GM12878 (cell line): Measurements from ENCODE around the gene B4GALT1. TPM values are rescaled to one million over a fixed set of nuclear protein-coding genes. Genes with fewer than 3 reads are reported as not detected.

ENCODE experiments used
- ATAC-seq: fragments of 200-7000 bp; cut with Tn5 transposase; 3 replicates; pipeline ENCODE4 v1.9.1; 2020; ENCODE audit warnings: mild to moderate bottlenecking, moderate library complexity
- BruUV-seq: library from RNA; stranded (reverse); fragments of 400-500 nt; replicated peaks from 2 replicates; lab custom pipeline; 2021; lab: Mats Ljungman, UMichigan
- CTCF ChIA-PET: fragments of 300-600 bp; sonication (Branson Sonifier 250); formaldehyde crosslinking; extraction: SDS; loops from one replicate; lab custom pipeline; 2021; ENCODE audit warnings: inconsistent platforms; lab: Yijun Ruan, JAX
- POLR2A ChIA-PET: fragments of 350-600 bp; formaldehyde crosslinking; extraction: SDS; loops from one replicate; lab custom pipeline; 2021; ENCODE audit warnings: inconsistent platforms; lab: Charles Lee
- RAD21 ChIA-PET: fragments of 300-600 bp; sonication (Branson Sonifier 250); formaldehyde crosslinking; loops from one replicate; lab custom pipeline; 2023; ENCODE audit warnings: antibody characterized with exemption; ENCODE audit not compliant: unreplicated experiment; lab: Charles Lee
- SMC1A ChIA-PET: fragments of 300-600 bp; sonication (Branson Sonifier 250); formaldehyde crosslinking; loops from one replicate; lab custom pipeline; 2023; ENCODE audit not compliant: unreplicated experiment, uncharacterized antibody; lab: Charles Lee
- DNase-seq: peaks from one replicate; pipeline ENCODE4 v3.0.0-alpha.2; 2011; ENCODE audit warnings: low read depth, low spot score
- FAIRE-seq: peaks from 3 replicates; lab custom pipeline; 2011; peaks lifted over from hg19 to GRCh38; lab: Jason Lieb, UNC
- H2AFZ ChIP-seq: 2 replicates; pipeline ENCODE4 v1.6.0; 2011; ENCODE audit warnings: low read depth, low read length, control low read depth; ENCODE audit not compliant: control insufficient read depth
- H3K27ac ChIP-seq: 2 replicates; pipeline ENCODE4 v1.5.1; 2011; ENCODE audit warnings: control low read depth; ENCODE audit not compliant: control insufficient read depth, insufficient read depth
- H3K27me3 ChIP-seq, 2 experiments: replicated peaks in 1 of 2; 2 replicates each; pipeline versions ENCODE4 v1.6.0 to v1.6.1; 2011; ENCODE audit warnings: low read length in 1 of 2; ENCODE audit not compliant: control insufficient read depth in 2 of 2, insufficient read depth in 2 of 2
- H3K36me3 ChIP-seq, 2 experiments: 2 replicates each; pipeline ENCODE4 v1.5.1; 2011; ENCODE audit warnings: low read length in 1 of 2; ENCODE audit not compliant: control insufficient read depth in 2 of 2, insufficient read depth in 2 of 2
- H3K4me1 ChIP-seq: 2 replicates; pipeline ENCODE4 v1.6.1; 2011; ENCODE audit warnings: mild to moderate bottlenecking, low read length, moderate library complexity, mixed read lengths; ENCODE audit not compliant: control insufficient read depth, insufficient read depth
- H3K4me2 ChIP-seq: 2 replicates; pipeline ENCODE4 v1.6.0; 2011; ENCODE audit warnings: control low read depth; ENCODE audit not compliant: control insufficient read depth, insufficient read depth
- H3K4me3 ChIP-seq: fragments of 200-600 bp; sonication (generic); 2 replicates; pipeline ENCODE4 v1.5.1; 2016
- H3K79me2 ChIP-seq: 2 replicates; pipeline ENCODE4 v1.6.0; 2011; ENCODE audit warnings: low read length; ENCODE audit not compliant: control insufficient read depth, insufficient read depth
- H3K9ac ChIP-seq: 2 replicates; pipeline ENCODE4 v1.8.0; 2011; ENCODE audit warnings: low read length, control low read depth, mixed read lengths; ENCODE audit not compliant: control insufficient read depth, insufficient read depth
- H3K9me3 ChIP-seq: replicated peaks from 3 replicates; pipeline ENCODE4 v1.5.1; 2011; ENCODE audit warnings: mild to moderate bottlenecking, low read length; ENCODE audit not compliant: control insufficient read depth, insufficient read depth
- H4K20me1 ChIP-seq: 2 replicates; pipeline ENCODE4 v1.6.0; 2011; ENCODE audit not compliant: control insufficient read depth, insufficient read depth
- CHD1 ChIP-seq: IDR thresholded peaks from 2 replicates; pipeline ENCODE4 v1.6.1; 2012; ENCODE audit warnings: low read depth, low read length, improper control_type of control experiment
- EZH2 ChIP-seq: IDR thresholded peaks from 2 replicates; pipeline ENCODE4 v1.6.1; 2012; ENCODE audit warnings: low read depth, mild to moderate bottlenecking, control low read depth, inconsistent platforms, low read length, borderline replicate concordance; ENCODE audit not compliant: control insufficient read depth
- GABPA ChIP-seq: IDR thresholded peaks from 2 replicates; pipeline ENCODE4 v1.6.1; 2014; ENCODE audit warnings: antibody characterized with exemption, low read depth, mild to moderate bottlenecking, inconsistent platforms
- MYC ChIP-seq: IDR thresholded peaks from 2 replicates; pipeline ENCODE4 v1.6.1; 2011; ENCODE audit warnings: mild to moderate bottlenecking, low read length, moderate library complexity, inconsistent platforms; ENCODE audit not compliant: insufficient read depth, insufficient replicate concordance, insufficient read length, severe bottlenecking
- NFYB ChIP-seq: IDR thresholded peaks from 2 replicates; pipeline ENCODE4 v1.6.1; 2011; ENCODE audit warnings: low read depth, mild to moderate bottlenecking, low read length, improper control_type of control experiment, moderate library complexity; ENCODE audit not compliant: insufficient read depth
- SRF ChIP-seq, 2 experiments: IDR thresholded peaks; 2 replicates each; pipeline ENCODE4 v1.6.1; 2011; ENCODE audit warnings: low read depth in 2 of 2, low read length in 2 of 2, mild to moderate bottlenecking in 1 of 2, moderate library complexity in 1 of 2
- STAT1 ChIP-seq: fragments of 450-650 bp; conservative IDR thresholded peaks from 2 replicates; pipeline ENCODE4 v1.6.1; 2014; ENCODE audit warnings: antibody characterized with exemption, mild to moderate bottlenecking
- TBL1XR1 ChIP-seq: IDR thresholded peaks from 2 replicates; pipeline ENCODE4 v1.6.1; 2012; ENCODE audit warnings: low read depth, low read length, improper control_type of control experiment
- WGBS: methylation state at CpG from one replicate; pipeline ENCODE4 v1.1.6; 2016; ENCODE audit warnings: low lambda C conversion rate; ENCODE audit not compliant: insufficient replicate concordance, insufficient coverage; ENCODE audit errors: missing lambda C conversion rate; 5-methylcytosine and 5-hydroxymethylcytosine counted together
- in situ Hi-C: fragments of 300-500 bp; cut with MboI; formaldehyde crosslinking; loops from 9 replicates; pipeline ENCODE4 v1.14.3; 2018; ENCODE audit warnings: mixed read lengths
- intact Hi-C: fragments of 100-400 bp; cut with micrococcal nuclease; formaldehyde crosslinking; loops from one replicate; pipeline ENCODE4 v1.14.2; 2022; ENCODE audit not compliant: unreplicated experiment
- polyA plus RNA-seq, 11 experiments: library from polyadenylated mRNA; depleted of rRNA in 4 of 11; unstranded in 6 of 11; stranded (reverse) in 5 of 11; fragments of >200 nt; fragmentation: Nextera tagmentation in 4 of 11; fragmentation: Illumina TruSeq in 1 of 11; extraction: Ambion mirVana in 4 of 11; extraction: Trizol in 1 of 11; gene quantifications; 1 replicate in 1 of 11; 2 replicates in 10 of 11; pipeline versions ENCODE4 v1.2.1 to v1.2.3, GENCODE V29; 2011 to 2016; ENCODE audit warnings: inconsistent platforms in 2 of 11, missing spikeins in 2 of 11, low read depth in 1 of 11
- total RNA-seq, 4 experiments: library from RNA; depleted of rRNA in 3 of 4; stranded (reverse); fragments of >200 nt in 3 of 4; fragmentation: Illumina TruSeq in 1 of 4; extraction: Trizol in 1 of 4; gene quantifications; 2 replicates each; pipeline versions ENCODE4 v1.2.1 to v1.2.3, GENCODE V29; 2013 to 2021

The B4GALT1 gene
- total and polyA plus RNA-seq, 10 of the 15 experiments (the other 5 are each of a cell fraction or from before 2014, with no cell fraction given), result 12.7 to 79.0 (median 41.0) TPM

DNA sequence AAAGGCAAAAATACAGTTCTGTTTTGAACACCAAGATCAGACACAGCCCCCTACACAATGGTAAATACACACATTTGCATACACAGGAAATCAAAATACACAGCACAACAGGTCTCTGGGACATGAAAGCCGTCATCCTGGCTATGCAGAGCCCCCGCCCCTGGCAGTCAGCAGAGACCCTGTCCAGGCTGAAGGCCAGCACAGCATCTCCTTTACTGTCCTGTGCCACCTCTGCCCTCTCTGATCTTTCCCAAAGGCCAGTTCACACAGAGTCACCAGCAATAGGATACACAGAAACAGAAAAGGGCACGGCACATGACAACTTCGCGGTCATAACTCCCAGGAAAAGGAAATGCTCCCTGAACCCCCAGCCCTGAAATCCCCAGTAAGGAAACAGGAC lies 56.5 kb downstream of the B4GALT1 start:
- no peaks in the 10 kb centered on the region for H3K27me3 ChIP-seq
- no peak overlapping the region for H3K27ac ChIP-seq
- H3K4me3 ChIP-seq, result no peak overlapping the region
- DNase-seq, result no peak
- intact Hi-C loops (no loop called here), in situ Hi-C loops (no loop called here)
- RAD21 ChIA-PET, result interaction anchor here (1.3 kb wide), 1 partner anchor 115 kb away, joined by 6 read pairs; no protein-coding TSS in a partner anchor
- no peak for TF ChIP-seq EZH2
- TF ChIP-seq CHD1, result no peak
- TF ChIP-seq NFYB, result no peak
- no peak for TF ChIP-seq GABPA
- no peak for TF ChIP-seq SRF (IDR thresholded peaks at IDR 0.05; ENCODE audit: low read depth in 2 of 2, low read length in 2 of 2)
- TF ChIP-seq STAT1, result no peak
- TF ChIP-seq TBL1XR1, result no peak
- no peak for TF ChIP-seq MYC
- H3K9me3 ChIP-seq, result no peaks in the 10 kb centered on the region
- H3K36me3 ChIP-seq, result peaks cover 15 to 32% of the 10 kb centered on the region in 2 experiments
- no peak for FAIRE-seq
- CTCF ChIA-PET, result no interaction called here
- 0 out of 2 replicates have a peak, but pooled peaks cover 4% of the 10 kb centered on the region for H4K20me1 ChIP-seq
- no peaks in the 10 kb centered on the region; the same call in 1 of the 2 replicates for H3K79me2 ChIP-seq
- BruUV-seq, result no TSS peak
- ATAC-seq, result no peak
- POLR2A ChIA-PET, result no interaction called here
- H3K4me1 ChIP-seq, result no peaks in the 10 kb centered on the region
- SMC1A ChIA-PET, result interaction anchor here (0.7 kb wide), 1 partner anchor 97 kb away, joined by 3 read pairs; no protein-coding TSS in a partner anchor
- H3K4me2 ChIP-seq, result no peak overlapping the region
- no peak overlapping the region for H3K9ac ChIP-seq
- 79% methylated on average over 5 of the region's 5 CpGs for WGBS
- no peak overlapping the region for H2AFZ ChIP-seq
